LHCN-M2 (cell line): Measurements from ENCODE around the gene ARL15. TPM values are rescaled to one million over a fixed set of nuclear protein-coding genes. Genes with fewer than 3 reads are reported as not detected.

ENCODE experiments used
- DNase-seq: peaks from one replicate; pipeline ENCODE4 v3.0.0-alpha.2; 2012; ENCODE audit warnings: low read depth
- total RNA-seq: library from RNA; depleted of rRNA; stranded (reverse); fragments of >200 nt; gene quantifications from 2 replicates; pipeline ENCODE4 v1.2.3, GENCODE V29; 2014

The ARL15 gene
- total RNA-seq, 1 experiment from 2014 or later: 11.2 TPM

DNA sequence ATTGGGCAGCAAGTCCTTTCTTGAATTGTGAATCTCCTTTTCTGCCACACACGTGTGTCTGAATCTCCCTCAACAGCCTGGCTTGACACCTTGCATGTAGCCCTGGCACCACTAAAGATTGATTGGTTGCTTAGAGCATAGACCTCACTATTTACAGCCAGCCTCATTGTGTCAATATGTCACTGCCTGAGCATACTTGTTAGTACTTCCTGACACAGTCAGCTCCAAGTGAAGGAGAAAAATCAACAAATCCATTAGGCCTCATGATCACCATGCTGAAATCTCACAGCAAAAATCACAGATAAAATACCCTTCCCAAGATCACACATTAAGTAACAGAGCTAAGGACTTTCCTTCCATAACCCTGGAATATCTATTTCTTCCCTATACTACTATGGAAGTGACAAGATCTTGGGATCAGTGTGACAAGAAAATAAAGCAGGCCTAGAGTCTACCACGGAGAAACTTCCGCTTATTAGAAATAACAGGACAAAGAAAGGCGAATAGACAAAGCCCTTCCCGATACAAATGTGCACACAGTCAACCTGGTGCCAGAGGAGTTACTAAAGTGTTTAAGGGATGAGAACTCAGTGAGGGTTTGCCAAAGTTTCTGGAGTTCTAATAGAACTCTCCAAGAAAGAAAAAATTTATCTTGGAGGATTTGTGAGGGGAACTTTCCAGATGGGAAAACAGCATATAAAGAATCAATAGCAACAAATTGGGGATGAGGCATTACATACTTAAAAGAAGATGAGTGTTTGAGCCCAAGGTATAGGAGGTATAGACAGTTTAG lies 5.6 kb upstream of the ARL15 start:
- no peak for DNase-seq

DNA sequence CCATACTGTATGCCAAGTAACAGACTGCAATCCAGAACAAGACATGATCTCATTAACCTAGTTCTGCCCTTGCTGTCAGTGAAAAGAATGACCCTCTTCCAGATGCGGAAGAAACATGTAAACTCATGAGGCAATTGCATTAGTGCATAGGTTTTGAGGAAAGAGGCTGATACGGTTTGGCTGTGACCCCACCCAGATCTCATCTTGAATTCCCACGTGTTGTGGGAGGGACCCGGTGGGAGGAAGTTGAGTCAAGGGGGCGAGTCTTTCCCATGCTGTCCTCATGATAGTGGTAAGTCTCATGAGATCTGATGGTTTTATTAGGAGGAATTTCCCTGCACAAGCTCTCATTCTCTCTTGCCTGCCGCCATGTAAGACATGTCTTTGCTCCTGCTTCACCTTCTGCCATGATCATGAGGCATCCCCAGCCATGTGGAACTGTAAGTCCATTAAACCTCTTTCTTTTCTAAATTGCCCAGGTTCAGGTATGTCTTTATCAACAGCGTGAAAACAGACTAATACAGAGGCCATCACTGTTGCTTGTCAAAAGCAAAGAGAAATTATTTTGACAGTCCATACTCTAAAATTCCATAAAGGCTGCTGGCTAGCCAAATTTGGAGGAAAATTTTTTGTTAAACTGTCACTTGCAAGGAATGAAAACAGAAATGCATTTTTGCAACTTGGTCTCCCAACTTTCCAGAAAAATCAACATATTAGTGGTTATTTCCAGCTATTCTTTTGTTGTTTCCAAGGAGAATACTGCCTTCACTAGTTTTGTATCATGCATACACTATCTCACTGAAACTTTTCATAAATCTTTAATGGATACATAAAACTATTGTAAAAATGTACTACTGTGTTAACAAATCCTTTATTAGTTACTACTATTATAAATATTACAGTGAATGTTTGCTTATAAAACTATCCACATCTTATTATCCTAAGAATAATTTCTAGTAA lies 3.2 kb upstream of the ARL15 start:
- DNase-seq: no peak

DNA sequence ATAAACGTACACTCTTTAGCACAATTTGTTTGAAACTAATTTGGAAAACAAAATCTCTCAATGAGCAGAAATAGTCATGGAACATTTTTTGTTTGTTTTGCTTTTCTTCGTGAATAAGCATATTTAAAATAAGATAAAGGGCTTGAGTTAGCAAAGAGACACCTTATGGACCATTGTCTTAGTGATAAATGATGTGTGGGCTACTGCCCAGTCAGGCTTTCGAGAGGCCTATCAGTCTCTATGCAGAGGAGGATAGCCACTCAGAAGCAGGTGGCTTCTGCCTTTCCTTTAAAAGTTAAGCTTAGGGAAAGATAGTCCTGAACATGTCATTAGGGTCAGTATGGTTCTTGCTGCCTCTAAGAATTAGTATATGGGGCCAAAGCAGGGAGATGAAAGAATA lies 2.1 kb upstream of the ARL15 start:
- no peak for DNase-seq

GRCh38 chr5:54311176-54311677 lies 854 bp upstream of the ARL15 start:
- no peak for DNase-seq

DNA sequence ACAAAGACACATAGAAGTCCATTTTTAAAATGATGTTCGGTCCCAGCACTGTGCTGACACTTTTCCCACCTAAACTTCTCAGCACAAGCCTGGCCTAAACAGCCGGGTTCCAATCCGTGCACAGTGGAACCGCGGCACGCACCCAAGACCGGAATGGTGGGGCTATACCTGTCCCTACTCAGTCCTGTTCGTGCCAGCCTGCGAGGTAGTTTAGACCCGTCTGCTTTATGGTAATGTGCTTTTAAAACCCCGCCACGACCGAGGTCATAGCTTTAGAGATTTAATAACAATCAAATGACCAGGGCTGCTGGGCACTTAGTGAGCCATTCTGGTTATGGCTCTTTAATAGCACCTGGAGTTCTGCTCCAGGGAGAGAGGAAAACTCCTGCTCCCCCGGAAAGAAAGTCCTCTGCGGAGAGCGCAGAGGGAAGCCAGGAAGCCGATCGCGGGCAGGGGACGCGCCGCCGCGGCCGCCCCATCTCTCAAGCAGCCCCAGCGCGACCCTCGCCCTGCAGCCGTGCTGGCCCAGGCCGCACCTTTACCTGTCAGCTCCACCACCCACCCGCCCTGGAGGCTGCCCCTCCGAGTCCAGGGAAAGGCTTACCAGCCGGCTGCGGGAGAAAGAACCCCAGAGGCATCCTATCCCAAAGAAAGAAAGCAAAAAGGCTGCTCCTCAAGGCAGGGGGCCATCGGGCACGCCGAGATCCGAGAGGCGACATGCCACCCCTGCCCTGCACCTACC lies 511 bp downstream of the ARL15 start:
- DNase-seq: no peak

DNA sequence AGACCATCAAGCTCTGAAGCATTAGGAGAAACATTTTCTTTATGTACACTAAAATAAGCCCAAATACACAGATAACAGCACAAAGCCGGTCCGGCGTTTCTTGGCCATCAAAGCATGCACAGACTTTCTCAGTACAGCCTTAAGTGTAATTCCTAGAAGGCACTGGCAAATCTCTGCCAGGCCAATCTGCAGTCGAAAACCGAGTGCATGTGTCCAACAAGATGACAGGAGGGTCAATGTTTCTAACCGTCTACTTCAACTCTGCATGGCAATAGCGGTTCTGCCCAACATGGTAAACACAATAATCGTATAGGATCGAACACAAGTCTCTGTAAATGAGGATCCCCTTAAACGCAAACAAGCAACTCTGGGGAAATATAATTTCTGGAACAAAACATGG lies 1.1 kb downstream of the ARL15 start:
- DNase-seq: no peak

GRCh38 chr5:54307583-54307982 lies 2.8 kb downstream of the ARL15 start:
- DNase-seq: no peak

DNA sequence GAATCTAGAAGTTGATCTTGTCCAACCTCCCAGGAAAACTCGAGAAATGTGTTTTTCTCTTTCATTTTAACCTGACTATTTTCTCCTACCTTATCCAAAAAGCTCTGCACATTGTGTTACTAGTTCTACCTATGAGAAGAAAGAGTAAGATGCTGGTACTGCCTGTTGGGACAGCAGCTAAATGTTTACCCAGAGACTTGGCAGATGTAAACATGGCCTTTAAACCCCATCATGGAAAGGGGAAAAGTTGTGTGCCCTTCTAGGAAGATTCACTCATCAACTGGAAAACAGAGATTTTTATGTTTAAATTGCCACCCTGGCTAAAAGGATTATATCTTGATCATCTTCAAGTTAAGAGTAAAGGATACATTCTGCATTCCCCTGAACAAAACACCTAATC lies 3.5 kb downstream of the ARL15 start:
- no peak for DNase-seq

- DNase-seq: no peak
These were observed 4.6 kb downstream of the ARL15 start for GRCh38 chr5:54305737-54306136.

- no peak for DNase-seq
These were observed 6.3 kb downstream of the ARL15 start for GRCh38 chr5:54304040-54304439.

DNA sequence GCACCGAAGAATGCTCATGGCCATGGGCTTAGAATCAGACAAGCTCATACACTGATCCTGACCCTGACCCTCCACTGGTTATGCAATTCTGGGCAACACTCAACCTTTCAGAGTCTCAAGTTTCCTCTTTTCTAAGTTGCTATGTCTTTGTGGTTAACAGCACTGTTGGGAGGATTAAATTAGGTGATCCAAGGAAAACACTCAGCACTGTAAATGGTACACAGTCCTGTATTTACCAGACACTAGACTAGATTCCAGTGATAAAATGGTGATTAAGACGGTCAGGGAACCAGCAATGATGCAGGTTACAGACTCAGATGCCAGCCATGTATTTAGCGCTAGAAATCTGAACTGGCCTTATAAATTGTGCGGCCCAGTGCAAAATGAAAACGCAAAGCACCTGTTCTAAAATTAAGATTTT lies 8.1 kb downstream of the ARL15 start:
- DNase-seq: peak; percentile 67

GRCh38 chr5:54301849-54302248 lies 8.5 kb downstream of the ARL15 start:
- no peak for DNase-seq

DNA sequence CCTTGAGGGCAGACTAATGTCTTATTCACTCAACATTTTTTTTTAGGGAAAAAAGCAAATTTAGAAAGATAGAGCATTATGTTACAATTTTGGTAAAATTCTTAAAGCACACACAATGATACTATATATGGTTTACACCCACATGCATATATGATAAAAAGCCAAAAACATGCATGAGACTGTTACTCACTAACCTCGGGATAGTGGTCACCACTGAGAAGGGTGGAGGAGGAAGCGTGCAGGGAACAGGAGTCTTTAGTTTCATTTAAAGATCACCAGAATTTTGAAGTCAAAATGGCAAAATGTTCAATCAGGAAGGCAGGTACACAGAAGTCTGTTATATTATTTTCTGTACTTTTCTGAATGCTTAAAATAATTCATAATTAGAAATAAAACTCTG lies 9.2 kb downstream of the ARL15 start:
- no peak for DNase-seq

DNA sequence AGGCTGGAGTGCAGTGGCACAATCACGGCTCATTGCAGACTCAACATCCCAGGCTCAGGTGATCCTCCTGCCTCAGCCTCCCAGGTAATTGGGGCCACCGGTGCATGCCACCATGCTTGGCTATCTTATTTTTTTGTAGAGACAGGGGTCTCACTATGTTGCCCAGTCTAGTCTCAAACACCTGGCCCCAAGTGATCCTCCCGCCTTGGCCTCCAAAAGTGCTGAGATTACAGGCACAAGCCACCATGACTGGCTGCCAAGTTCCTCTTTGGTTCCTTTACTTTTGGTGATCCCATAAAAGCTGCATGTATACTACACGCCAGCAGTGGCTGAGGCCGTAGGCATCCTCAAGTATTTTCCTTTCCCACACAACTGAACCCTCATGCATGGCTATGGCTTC lies 11.4 kb downstream of the ARL15 start:
- DNase-seq: no peak

DNA sequence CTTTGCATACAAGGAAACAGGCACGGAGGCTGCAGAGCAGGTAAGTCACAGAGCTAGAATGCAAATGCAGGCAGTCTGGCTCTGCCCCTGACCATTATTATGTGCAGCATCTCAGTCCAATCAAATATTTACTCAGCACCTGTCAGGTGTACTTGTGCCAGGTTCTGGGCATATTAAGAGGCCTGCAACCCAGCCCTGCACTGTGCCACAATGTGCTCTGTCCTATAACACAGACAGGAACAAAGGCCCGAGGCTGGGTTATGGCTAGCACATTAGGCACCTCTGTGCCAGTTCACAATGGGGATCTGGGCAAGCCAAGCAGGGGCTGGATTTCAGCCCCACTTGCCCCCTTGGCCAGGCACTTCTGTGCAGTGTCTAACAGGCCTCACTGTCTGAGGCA lies 14.0 kb downstream of the ARL15 start:
- DNase-seq: no peak

DNA sequence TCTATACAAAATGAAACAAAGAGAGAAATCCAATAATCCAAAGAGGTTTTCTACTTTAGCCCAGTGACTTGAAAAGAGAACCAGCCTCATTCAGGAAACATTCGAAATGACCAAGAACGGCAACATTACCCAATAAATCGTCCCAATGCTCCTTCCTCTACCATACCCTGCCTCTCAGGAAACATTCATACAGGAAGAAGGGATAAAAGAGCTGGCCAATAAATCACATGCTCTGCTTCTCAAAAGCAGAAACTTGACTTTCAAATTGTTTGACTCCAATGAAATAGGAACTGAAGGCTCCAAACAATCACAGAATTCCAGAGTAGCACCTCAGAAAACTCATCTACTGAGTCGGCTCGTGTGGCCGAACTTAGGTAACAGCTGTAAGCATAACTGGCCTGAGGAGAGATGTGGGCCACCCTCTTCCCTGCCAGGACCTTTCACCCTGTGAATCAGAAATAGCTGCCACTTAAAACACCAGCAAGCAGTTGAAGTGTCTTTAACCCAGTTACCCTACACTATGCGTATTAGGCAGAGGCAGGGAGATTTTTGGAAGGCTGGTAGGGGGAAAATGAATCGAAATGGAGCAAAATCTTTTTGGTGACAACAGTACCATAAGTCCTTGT lies 14.6 kb downstream of the ARL15 start:
- no peak for DNase-seq

DNA sequence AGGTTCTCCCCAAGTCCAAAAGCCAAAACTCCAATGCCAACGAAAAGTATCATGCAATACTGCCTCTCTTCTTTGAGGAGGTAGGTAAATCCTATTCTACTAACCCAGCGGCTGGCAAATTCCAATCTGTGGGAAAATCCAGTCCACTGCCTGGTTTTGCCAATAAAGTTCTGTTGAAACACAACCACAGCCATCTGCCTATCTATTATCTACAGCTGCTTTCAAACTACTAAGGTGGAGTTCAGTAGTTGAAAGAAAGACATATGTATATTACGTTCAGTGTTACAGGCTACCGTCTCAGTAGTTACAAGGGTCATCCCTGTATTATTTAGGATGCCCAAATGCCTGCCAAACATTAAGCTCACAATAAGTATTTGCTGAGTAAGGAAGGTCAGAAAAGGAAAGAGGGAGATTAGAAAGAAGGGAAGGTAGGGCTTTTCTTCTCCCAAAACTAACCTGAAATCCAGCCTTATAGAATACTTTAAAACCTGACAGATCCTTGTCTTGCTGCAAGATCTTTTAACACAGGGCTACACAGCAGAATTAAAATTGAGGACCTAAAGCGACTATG lies 16.2 kb downstream of the ARL15 start:
- DNase-seq: no peak

GRCh38 chr5:54292866-54293265 lies 17.5 kb downstream of the ARL15 start:
- DNase-seq: no peak

DNA sequence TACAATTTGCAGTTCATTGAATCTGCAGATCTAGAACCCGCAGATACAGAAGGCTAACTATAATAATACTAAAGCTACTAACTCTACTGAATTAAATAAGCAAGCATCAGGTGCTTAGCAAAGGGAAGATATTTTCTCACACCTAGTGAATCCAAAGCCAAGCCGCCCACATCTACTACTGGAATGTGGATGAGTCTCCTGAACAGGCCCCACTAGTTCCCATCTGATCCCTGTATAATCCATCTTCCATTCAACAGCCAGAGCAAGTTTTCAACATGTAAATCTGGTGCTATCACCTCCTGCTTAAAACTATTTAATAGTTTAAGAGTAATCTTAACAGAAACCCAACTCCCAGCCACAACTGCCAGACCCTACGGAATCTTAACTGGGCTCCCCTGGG lies 18.9 kb downstream of the ARL15 start:
- no peak for DNase-seq

DNA sequence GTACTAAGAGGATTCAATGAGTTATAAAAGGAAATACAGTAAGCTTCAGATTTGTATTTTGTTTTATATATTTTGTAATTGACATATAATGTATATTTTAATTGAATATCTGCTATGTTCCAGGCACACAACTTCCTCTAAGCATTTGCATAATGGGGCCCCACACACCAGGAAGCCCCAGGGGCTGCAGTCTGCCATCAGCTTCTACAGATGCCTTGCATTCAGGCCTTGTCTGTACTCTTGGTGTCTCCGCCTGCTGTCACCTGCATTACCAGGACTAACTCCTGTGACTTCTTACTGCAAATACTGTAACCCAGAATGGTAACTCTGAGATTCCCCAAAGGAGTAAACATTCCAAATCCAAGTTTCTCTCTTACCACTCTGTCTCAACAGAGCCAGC lies 20.6 kb downstream of the ARL15 start:
- DNase-seq: no peak
